ENCODE data around the gene GAGE12H. TPM values are rescaled to one million over a fixed set of nuclear protein-coding genes. Genes with fewer than 3 reads are reported as not detected.

The GAGE12H gene
- total RNA-seq, 1 donor from 2014 or later: not detected

GRCh38 chrX:49618574-49618973, 38.8 kb downstream of the GAGE12H start:
- no peak overlapping the region for H3K4me3 ChIP-seq (ENCODE audit: low read depth, low read length)
- no peak for DNase-seq (ENCODE audit: low read depth)
- TF ChIP-seq, protein P1, sequence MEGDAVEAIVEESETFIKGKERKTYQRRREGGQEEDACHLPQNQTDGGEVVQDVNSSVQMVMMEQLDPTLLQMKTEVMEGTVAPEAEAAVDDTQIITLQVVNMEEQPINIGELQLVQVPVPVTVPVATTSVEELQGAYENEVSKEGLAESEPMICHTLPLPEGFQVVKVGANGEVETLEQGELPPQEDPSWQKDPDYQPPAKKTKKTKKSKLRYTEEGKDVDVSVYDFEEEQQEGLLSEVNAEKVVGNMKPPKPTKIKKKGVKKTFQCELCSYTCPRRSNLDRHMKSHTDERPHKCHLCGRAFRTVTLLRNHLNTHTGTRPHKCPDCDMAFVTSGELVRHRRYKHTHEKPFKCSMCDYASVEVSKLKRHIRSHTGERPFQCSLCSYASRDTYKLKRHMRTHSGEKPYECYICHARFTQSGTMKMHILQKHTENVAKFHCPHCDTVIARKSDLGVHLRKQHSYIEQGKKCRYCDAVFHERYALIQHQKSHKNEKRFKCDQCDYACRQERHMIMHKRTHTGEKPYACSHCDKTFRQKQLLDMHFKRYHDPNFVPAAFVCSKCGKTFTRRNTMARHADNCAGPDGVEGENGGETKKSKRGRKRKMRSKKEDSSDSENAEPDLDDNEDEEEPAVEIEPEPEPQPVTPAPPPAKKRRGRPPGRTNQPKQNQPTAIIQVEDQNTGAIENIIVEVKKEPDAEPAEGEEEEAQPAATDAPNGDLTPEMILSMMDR (conservative IDR thresholded peaks at IDR 0.05; ENCODE audit: low read depth, low read length): no peak

DNA sequence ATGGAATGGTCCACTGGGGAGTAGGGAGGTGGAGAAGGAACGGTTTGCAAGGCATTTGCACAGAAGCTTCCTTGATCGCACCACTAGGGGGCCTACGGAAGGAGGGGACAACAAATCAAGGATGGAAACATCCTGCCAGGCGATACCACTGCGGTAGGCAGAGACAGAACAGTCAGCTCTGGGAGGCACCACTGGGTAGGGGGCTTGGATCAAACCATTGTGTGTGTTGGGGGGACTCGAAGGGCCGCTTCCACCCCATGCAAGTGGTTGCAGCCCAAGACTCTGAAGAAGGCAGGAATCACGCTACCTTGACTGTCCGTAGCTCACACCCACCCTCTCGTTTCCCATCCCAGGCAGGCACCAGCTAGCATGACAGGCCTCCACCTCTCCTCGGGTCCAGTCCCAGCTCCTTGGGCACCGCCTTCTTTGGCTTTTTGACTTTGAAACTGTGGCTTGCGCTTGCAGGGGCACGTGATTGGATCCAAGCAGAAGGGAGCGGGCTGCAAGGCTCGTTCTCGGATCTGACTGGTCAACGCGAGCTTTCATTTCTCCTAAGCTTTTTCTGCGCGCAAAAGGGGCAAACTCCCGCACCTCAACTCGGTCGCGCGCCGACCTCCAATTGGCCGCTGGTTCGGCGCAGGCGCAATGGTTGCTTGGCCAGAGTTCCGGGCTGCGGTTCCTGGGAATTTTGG, 47.5 kb downstream of the GAGE12H start:
- TF ChIP-seq, protein P1 (conservative IDR thresholded peaks at IDR 0.05; ENCODE audit: low read depth, low read length): peak; percentile 37
- H3K4me3 ChIP-seq (ENCODE audit: low read depth, low read length): peak overlapping the region; percentile 11
- no peak for DNase-seq (ENCODE audit: low read depth)

Other genes with a start within 250 kb of the GAGE12H start
- gene GAGE13, start 248.4 kb upstream of the GAGE12H start, total RNA-seq: not detected in 2 replicates
- gene GAGE12C, start 47.8 kb upstream of the GAGE12H start, total RNA-seq: not detected in 2 replicates
- not detected in 2 replicates for gene GAGE12D, start 38.2 kb upstream of the GAGE12H start, total RNA-seq
- not detected in 2 replicates for gene GAGE12E, start 28.7 kb upstream of the GAGE12H start, total RNA-seq
- gene GAGE12F, start 19.1 kb upstream of the GAGE12H start, total RNA-seq: not detected in 2 replicates
- gene GAGE12G, start 9.5 kb upstream of the GAGE12H start, total RNA-seq: not detected in 2 replicates
- not detected in 2 replicates for gene GAGE2A, start 9.5 kb downstream of the GAGE12H start, total RNA-seq
- gene GAGE1, start 19.1 kb downstream of the GAGE12H start, total RNA-seq: not detected in 2 replicates
- not detected in 2 replicates for gene PAGE1, start 116.0 kb downstream of the GAGE12H start, total RNA-seq
- gene PAGE4, start 249.4 kb downstream of the GAGE12H start, total RNA-seq: not detected in 2 replicates

All from epithelial cell of proximal tubule (primary cell).